Measurements from ENCODE around the gene PLA1A.
A peak's percentile ranks its signal among the peaks of the same experiment; 100 is the strongest.
"Not testable (repeated sequence)": the region's sequence is repeated elsewhere in the genome, so short reads cannot be mapped to it uniquely, and the experiment has no call there.

PLA1A gene

GRCh38 chr3:119579366-119580066, 18.2 kb upstream of the PLA1A start, which contains the start of gene ADPRH:
Gene ADPRH (plus strand): TSS chr3:119579492. CDS start chr3:119582170, 2,678 bp downstream.
- DNase-seq: peak in 29 of 51 donors; percentile 15 to 59 (median 36)

GRCh38 chr3:119580067-119580760, 17.5 kb upstream of the PLA1A start:
- DNase-seq: peak in 6 of 51 donors; percentile 10 to 43 (median 22)

GRCh38 chr3:119582178-119582577, 15.5 kb upstream of the PLA1A start:
- DNase-seq: no peak

- DNase-seq: no peak
Observed at GRCh38 chr3:119585208-119585607, 12.5 kb upstream of the PLA1A start.

GRCh38 chr3:119585856-119586570, 11.7 kb upstream of the PLA1A start:
- DNase-seq: no peak

GRCh38 chr3:119586733-119587172, 10.9 kb upstream of the PLA1A start:
- no peak for DNase-seq

- peak in 6 of 51 donors; percentile 1 to 19 (median 6) for DNase-seq
Observed at GRCh38 chr3:119588112-119588511, 9.6 kb upstream of the PLA1A start.

- no peak for DNase-seq
Observed at GRCh38 chr3:119589102-119589773, 8.4 kb upstream of the PLA1A start.

- DNase-seq: no peak
Observed at GRCh38 chr3:119590706-119591105, 7.0 kb upstream of the PLA1A start.

GRCh38 chr3:119592861-119593260, 4.8 kb upstream of the PLA1A start:
- DNase-seq: no peak

GRCh38 chr3:119594066-119594465, 3.6 kb upstream of the PLA1A start:
- DNase-seq: no peak

- DNase-seq: not testable (repeated sequence)
Observed at GRCh38 chr3:119594929-119595328, 2.8 kb upstream of the PLA1A start.

GRCh38 chr3:119595639-119596334, 1.9 kb upstream of the PLA1A start:
- peak in 4 of 51 donors; percentile 2 to 19 (median 10) for DNase-seq

- DNase-seq: no peak
Observed at GRCh38 chr3:119596398-119596797, 1.3 kb upstream of the PLA1A start.

GRCh38 chr3:119598410-119599098, 869 bp downstream of the PLA1A start:
- DNase-seq: no peak

GRCh38 chr3:119599558-119600174, 2.0 kb downstream of the PLA1A start:
- no peak for DNase-seq

- no peak for DNase-seq
Observed at GRCh38 chr3:119600732-119601131, 3.0 kb downstream of the PLA1A start.

- DNase-seq: no peak
Observed at GRCh38 chr3:119601154-119601553, 3.5 kb downstream of the PLA1A start.

- DNase-seq: no peak
Observed at GRCh38 chr3:119602676-119603075, 5.0 kb downstream of the PLA1A start.

GRCh38 chr3:119604878-119605277, 7.2 kb downstream of the PLA1A start:
- no peak for DNase-seq

Data from hypothalamus (tissue), 51 donors.